GM19043 (cell line): ENCODE data around the gene GMPPA.

ENCODE experiments used
- ATAC-seq: cut with Tn5 transposase; IDR thresholded peaks from one replicate; pipeline ENCODE4 v1.9.1; 2021; ENCODE audit warnings: low read depth; ENCODE audit not compliant: unreplicated experiment

Gene GMPPA

DNA sequence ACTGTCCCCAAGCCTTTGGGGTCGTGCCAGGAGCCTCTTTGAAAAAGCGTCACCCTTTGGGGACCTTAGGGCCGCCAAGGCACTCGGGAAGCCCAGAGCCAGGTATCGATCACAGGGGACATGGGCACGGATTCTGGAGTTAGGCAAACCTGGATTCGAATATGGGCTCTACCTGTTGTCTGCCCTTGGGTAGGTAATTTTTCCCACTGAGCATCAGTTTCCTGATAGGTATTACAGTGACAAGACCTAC, 54.4 kb downstream of the GMPPA start:
- no peak for ATAC-seq

DNA sequence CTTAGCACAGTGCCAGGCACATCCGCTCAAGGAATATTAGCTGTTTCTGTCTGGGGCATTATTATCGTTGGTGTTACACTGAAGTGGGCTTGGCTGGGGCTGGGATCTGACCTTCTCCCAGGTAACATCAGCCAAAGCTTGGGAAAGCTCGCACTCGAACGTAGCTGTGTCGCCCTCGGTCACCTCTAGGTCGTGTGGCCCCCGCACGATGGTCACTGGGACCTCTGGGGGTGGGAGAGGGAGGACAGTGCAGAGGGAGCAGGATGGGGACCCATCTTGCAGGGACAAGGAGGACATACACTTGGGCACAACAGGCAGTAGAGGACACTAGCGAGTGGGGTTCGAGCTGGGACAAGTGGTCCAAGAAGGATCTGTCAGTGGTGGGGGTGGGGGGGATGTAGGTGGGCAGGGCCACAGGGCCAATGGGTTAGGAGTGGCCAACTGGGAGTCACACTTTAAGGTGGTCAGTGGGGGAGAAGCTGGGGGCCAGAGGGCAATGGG, 54.8 kb downstream of the GMPPA start:
- ATAC-seq, result no peak

DNA sequence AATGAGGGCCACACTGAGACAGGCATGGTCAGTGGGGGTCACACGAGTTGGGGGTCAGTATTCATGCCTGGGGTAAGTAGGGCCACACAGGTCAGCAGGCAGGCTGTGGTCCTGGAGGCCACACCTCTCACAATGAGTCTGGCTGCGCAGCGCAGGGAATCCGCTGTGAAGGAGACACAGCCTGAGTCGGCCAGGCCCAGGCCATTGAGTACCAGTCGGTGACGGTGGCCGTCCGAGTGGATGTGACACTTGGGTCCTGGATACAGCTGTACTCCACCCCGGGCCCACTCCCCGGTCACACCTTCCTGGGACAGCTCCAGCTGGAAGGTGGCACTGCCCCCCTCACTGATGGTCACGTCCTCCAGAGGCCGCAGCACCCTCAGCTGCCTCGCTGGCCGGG, 55.7 kb downstream of the GMPPA start:
- ATAC-seq, result no peak

DNA sequence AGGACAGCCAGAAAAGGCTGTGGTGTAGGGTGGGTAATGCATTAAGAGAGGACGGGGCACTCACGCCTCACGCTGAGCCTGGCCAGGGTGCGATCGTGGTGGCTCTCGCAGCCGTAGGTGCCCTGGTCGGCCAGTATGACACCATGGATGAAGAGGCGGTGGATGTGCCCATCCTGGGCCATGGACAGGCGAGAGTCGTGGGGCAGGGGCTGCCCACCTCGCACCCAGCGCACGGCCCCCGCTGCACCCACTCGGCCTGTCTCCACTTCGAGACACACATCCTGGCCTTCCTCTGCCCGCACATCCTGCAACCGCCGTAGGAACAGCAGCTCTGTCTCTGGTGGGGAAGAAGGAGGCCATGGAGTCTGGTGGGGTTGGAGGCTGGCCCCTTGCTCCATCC, 57.3 kb downstream of the GMPPA start:
- ATAC-seq, result no peak

DNA sequence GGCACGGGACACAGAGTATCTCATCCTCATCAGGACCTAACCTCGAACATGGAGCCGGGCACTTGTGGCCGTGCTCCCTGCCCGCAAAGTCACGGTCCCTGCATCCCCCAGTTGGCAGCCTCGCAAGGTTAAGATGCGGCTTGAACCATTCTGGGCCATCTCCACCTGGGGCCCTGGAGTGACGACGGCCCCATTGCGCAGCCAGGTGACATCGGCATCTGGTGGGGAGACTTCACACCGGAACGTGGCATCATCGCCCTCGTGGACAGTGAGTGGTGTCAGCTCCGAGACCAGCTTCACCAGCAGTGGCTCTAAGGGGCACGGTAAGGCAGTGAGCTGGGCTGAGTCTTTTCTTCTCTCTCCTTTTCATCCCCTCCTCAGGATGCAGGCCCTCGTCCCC, 57.7 kb downstream of the GMPPA start:
- no peak for ATAC-seq
